ENCODE data around the gene TYR.
"Not testable (repeated sequence)": the region's sequence is repeated elsewhere in the genome, so short reads cannot be mapped to it uniquely, and the experiment has no call there.

The TYR gene

DNA sequence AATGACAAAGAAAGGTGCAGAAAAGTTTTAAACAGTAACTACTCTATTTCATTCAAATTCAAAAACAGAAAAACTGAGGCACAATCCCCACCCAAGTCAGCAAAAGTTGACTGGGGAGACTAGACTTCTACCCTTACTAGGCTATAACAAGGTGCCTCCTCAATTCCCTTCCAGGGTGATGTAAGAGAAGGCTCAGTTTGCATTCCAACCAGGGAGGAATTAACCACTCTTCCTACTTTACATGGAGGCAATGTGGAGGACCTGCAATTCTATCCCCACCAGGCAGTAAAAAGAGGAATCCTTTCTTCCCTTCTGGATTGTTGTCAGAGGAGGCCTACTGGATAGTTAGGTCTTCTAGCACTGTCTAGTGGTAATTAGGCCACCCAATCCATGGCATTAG, 26.1 kb downstream of the TYR start:
- no peak overlapping the region for H3K27ac ChIP-seq
- TF ChIP-seq, protein P1, sequence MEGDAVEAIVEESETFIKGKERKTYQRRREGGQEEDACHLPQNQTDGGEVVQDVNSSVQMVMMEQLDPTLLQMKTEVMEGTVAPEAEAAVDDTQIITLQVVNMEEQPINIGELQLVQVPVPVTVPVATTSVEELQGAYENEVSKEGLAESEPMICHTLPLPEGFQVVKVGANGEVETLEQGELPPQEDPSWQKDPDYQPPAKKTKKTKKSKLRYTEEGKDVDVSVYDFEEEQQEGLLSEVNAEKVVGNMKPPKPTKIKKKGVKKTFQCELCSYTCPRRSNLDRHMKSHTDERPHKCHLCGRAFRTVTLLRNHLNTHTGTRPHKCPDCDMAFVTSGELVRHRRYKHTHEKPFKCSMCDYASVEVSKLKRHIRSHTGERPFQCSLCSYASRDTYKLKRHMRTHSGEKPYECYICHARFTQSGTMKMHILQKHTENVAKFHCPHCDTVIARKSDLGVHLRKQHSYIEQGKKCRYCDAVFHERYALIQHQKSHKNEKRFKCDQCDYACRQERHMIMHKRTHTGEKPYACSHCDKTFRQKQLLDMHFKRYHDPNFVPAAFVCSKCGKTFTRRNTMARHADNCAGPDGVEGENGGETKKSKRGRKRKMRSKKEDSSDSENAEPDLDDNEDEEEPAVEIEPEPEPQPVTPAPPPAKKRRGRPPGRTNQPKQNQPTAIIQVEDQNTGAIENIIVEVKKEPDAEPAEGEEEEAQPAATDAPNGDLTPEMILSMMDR (conservative IDR thresholded peaks at IDR 0.05) = no peak
- no peak for TF ChIP-seq ZFX (IDR thresholded peaks at IDR 0.05)

- H3K27ac ChIP-seq = no peak overlapping the region
- TF ChIP-seq ZFX (IDR thresholded peaks at IDR 0.05) = no peak
- TF ChIP-seq, protein P1 (conservative IDR thresholded peaks at IDR 0.05) = peak; percentile 39
Measured at GRCh38 chr11:89205378-89205777, 27.7 kb downstream of the TYR start.

DNA sequence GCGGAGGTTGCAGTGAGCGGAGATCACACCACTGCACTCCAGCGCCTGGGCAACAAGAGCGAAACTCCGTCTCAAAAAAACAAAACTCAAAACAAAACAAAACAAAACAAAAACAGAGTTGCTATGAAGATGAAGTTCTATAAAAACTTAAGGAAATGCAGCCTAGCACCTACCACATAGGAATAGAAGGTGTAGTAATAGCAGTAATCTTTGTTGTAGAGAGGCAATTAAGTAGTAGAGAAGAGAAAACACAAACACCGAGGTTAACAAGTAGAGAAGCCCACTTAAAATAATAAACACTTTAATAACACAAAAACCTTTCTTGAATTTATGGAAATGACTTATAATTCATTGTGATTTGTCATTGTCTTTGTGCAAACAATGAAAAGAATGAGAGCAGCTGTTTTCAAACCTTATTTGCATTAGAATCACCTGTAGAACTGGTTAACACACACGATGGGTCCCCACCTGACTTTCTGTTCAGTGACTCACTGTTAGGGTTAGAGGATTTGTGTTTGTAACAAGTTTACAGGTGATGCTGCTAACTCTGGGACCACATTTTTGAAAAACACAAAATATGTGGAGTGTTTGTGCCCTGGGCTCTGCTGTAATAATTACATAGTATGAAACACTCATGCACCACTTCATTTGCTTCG, 43.1 kb downstream of the TYR start:
- TF ChIP-seq, protein P1 (conservative IDR thresholded peaks at IDR 0.05) = no peak
- no peak for TF ChIP-seq ZFX (IDR thresholded peaks at IDR 0.05)
- H3K27ac ChIP-seq = no peak overlapping the region

- TF ChIP-seq ZFX (IDR thresholded peaks at IDR 0.05) = no peak
- TF ChIP-seq, protein P1 (conservative IDR thresholded peaks at IDR 0.05) = no peak
Measured at GRCh38 chr11:89235083-89235482, 57.4 kb downstream of the TYR start.

GRCh38 chr11:89235976-89236375, 58.3 kb downstream of the TYR start:
- TF ChIP-seq ZFX (IDR thresholded peaks at IDR 0.05) = no peak
- TF ChIP-seq, protein P1 (conservative IDR thresholded peaks at IDR 0.05) = no peak
- H3K27ac ChIP-seq = no peak overlapping the region

More at GRCh38 chr11:89235083-89235482, 57.4 kb downstream of the TYR start:
- no peak overlapping the region for H3K27ac ChIP-seq

GRCh38 chr11:89247007-89247406, 69.3 kb downstream of the TYR start:
- H3K27ac ChIP-seq = not testable (repeated sequence)

- no peak for TF ChIP-seq ZFX (IDR thresholded peaks at IDR 0.05)
- TF ChIP-seq, protein P1 (conservative IDR thresholded peaks at IDR 0.05) = no peak
Measured at GRCh38 chr11:89249196-89249595, 71.5 kb downstream of the TYR start.

DNA sequence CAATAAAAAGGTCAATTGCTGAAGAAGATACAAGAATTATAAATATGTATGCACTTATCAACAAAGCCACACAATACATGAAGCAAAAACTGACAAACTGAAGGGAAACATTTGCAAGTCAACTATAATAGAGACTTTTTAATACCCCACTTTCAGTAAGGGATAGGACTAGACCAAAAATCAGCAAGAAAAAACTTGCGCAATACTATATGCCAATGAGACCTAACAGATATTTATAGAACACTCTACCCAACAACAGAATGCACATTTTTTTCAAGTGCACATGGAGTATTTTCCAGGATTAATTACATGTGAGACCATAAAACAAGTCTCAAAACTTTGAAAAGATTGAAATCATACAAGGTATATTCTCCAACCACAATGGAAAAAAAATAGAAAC, 83.8 kb downstream of the TYR start:
- not testable (repeated sequence) for H3K27ac ChIP-seq

More at GRCh38 chr11:89249196-89249595, 71.5 kb downstream of the TYR start:
- no peak overlapping the region for H3K27ac ChIP-seq

All from C4-2B (cell line).